Hair follicular keratinocyte (primary cell): ENCODE data around the gene SLC22A14. TPM values are rescaled to one million over a fixed set of nuclear protein-coding genes. Genes with fewer than 3 reads are reported as not detected.

ENCODE experiments used
- total RNA-seq: library from RNA; depleted of rRNA; stranded (reverse); fragments of >200 nt; gene quantifications from 2 replicates; pipeline ENCODE4 v1.2.3, GENCODE V29; 2015

Gene SLC22A14, protein sequence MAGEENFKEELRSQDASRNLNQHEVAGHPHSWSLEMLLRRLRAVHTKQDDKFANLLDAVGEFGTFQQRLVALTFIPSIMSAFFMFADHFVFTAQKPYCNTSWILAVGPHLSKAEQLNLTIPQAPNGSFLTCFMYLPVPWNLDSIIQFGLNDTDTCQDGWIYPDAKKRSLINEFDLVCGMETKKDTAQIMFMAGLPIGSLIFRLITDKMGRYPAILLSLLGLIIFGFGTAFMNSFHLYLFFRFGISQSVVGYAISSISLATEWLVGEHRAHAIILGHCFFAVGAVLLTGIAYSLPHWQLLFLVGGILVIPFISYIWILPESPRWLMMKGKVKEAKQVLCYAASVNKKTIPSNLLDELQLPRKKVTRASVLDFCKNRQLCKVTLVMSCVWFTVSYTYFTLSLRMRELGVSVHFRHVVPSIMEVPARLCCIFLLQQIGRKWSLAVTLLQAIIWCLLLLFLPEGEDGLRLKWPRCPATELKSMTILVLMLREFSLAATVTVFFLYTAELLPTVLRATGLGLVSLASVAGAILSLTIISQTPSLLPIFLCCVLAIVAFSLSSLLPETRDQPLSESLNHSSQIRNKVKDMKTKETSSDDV
- not detected in 2 replicates for total RNA-seq

GRCh38 chr3:38281895-38282686 lies at the start of gene SLC22A14:
Gene SLC22A14 (plus strand): TSS chr3:38282294. CDS start chr3:38306027, 23,733 bp downstream.

GRCh38 chr3:38265604-38266307 lies 16.3 kb upstream of the SLC22A14 start, which contains the start of gene SLC22A13:
Gene SLC22A13 (plus strand): TSS chr3:38265812. CDS start chr3:38265861, 49 bp downstream.

GRCh38 chr3:38346587-38347410 lies 64.7 kb downstream of the SLC22A14 start, which contains the start of gene XYLB:
Gene XYLB (plus strand): TSS chr3:38346785. CDS start chr3:38346869, 84 bp downstream.

Other genes starting within 250 kb of the SLC22A14 start
- not detected in 2 replicates for gene DLEC1, start 243.1 kb upstream of the SLC22A14 start, total RNA-seq
- gene ACAA1, start 145.2 kb upstream of the SLC22A14 start, total RNA-seq: 39.9 and 59.7 TPM in 2 replicates
- gene MYD88, start 143.6 kb upstream of the SLC22A14 start, total RNA-seq: 24.3 and 24.9 TPM in 2 replicates
- 35.5 and 37.5 TPM in 2 replicates for gene OXSR1, start 116.8 kb upstream of the SLC22A14 start, total RNA-seq
- gene SLC22A13, start 16.5 kb upstream of the SLC22A14 start, total RNA-seq: not detected in 2 replicates
- gene XYLB, start 64.5 kb downstream of the SLC22A14 start, total RNA-seq: 2.5 and 2.7 TPM in 2 replicates
- gene ACVR2B, start 171.6 kb downstream of the SLC22A14 start, total RNA-seq: 1.1 and 3.2 TPM in 2 replicates
- gene EXOG, start 214.0 kb downstream of the SLC22A14 start, total RNA-seq: 2.7 and 3.5 TPM in 2 replicates